ENCODE measurements around the gene EIF2A.
"Not testable (repeated sequence)": the region's sequence is repeated elsewhere in the genome, so short reads cannot be mapped to it uniquely, and the experiment has no call there.

EIF2A gene

DNA sequence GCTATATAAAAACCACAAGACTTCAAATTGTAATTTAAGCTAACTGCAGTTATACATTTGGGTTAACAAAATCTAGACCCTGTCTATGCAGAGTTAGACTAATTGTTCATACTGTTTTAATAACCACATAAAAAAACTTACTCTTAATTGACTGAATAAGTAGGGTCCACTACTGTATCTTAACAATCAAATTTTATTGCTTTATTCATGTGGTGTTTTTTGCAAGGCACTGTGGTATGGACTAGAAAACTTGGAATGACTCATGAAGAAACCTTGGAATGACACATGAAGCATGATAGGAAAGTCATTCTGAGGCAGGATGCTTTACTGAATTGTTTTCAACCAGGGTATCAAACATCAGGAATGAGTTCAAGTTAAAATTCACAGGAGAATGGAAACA lies 2.5 kb upstream of the EIF2A start:
- DNase-seq = no peak

DNA sequence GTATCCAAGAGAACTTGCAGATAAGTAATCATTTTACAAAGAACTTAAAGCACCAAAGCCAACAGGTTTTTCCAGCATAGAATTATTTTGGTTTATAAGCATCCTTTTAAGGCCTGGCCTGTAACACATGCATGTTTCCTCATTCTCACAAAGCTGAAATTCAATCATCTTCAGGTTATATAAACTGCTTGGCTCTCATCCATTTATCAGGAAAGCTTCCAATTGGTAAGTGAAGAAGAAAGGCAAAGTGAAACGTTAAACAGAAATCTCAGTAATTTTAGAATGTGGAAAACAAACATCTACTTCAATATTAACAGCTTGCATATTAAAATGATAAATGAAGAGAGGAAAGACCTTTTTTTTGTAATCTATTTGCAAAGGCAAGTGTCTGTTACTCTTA lies 1.9 kb upstream of the EIF2A start:
- DNase-seq = no peak

DNA sequence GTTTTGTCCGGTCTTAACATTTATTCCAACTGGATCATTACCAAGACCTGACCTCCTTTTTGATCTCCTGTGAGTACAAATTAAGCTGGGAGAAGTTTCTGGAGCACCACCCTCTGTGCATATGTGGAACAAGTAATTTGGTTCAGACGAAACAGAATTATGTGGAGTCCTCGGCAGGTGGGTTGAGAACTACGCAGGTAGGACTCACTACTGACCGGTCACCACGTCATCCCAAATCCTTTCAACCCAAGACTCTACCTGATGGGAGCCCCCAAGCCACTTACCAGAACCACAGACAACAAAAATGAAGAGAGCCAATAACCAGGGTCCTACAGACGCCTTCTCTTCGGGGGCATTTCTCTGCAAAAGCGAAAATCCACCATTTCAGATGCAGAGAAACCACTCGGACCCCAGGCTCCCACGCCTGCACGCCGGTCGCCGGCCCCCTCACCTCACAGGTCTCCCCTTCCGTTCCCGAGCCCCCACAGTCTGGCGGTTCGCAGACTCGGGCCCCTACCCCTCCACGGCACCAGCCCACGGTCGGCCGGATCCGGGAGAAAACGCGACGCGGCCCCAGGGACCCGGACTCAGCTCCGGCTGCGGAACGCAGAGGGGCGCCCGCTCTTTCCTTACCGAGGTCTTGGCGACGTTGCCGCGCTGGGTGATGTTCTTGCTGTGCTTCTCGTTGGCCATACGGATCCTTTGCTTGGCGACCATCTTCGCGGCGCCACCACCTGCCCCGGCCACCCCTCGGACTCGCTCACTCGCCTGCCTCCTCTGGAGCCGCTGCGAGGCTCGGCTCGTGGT lies 965 bp upstream of the EIF2A start:
- DNase-seq = no peak

DNA sequence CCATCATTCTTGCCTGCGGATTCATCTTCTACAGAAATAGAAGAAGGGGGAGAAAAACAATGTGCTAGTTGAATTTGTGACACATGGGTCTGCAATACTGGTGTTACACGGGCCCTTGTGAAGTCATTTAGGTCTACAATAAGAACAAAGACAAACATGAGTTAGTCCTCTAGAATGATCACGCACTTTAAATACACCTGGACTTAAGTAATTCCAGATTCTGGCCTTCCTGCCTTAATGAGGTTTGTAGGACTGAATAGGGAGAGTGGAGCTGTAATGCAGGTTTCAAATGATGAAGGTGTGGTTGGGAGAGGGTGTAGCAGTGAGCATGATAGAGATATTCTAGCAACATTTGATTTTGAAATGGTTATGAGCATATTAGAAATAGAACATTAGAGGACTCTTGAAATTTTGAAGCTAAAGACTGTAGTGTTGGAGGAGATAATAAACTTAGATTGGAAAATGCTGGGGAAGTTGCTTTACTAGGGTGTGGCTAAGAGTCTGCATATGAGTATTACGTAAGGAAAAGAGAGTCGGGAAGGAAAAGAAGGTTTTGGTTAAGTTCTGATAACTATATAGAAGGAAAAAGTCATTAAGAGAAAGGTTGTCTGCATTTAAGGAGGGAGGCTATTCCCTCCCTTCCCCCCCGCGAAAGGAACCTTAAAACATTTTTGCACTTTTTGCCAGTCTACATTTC lies 606 bp downstream of the EIF2A start:
- DNase-seq = no peak

DNA sequence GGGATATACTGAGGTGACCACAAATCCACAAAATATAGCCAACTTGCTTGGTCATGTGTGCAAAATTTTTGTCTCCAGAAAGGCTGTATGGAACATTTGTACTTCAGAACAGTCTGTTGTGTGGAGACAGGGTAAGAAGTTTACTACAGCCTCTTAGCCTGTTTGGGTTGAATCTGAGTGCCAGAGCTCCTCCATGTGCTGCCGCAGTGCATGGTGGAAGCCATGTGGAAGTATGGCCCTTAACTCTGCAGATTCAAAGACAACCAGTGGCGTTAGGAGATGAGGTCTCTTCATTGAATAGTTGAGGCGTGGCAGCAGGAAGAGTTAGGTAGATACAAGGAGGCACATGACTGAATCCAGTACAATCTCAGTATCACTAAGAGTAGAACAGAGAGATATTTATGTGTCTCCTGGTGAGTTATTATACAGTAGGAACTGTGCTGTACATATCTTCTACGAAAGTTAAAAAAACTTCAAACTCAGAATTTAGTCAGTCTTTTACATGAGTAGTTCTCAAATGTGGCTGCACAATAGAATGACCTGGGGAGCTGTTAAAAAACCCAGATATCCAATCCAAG lies 9.4 kb downstream of the EIF2A start:
- DNase-seq = no peak

DNA sequence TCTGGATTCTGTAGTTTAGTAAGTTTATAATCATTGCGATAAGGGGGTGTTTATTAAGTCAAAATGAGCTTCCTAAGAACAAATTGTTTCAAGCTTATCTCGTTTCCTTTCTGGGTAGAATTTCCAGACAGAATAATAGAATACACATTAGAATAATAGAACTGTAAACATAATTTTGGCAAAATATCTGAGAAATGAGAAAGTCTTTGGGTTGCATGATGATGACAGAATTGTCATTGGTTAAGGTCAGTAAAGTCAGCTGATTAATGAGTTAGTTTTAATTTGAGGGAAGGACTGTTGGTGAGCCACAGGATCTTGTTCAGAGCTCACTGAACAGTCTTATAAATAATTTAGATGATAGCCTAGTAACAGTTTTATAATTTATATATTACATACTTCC lies 10.2 kb downstream of the EIF2A start:
- no peak for DNase-seq

DNA sequence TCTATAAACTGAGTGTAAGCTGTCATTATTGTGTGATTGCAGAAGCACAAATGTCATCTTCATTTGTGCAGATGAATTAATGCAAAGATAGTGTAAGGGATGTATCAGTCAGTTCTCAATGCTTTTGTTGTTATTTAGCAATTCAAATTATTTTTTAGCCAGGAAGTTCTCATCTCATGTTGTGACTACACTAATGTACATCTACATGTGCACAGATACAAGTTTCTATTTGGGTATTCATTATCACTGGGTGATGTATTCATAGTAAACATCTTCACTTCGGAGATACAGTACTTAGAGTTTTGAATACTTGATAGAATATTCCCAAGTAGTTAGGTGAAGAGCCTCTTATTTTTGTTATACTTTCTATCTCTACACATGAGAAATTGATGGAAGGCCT lies 11.1 kb downstream of the EIF2A start:
- DNase-seq = no peak

DNA sequence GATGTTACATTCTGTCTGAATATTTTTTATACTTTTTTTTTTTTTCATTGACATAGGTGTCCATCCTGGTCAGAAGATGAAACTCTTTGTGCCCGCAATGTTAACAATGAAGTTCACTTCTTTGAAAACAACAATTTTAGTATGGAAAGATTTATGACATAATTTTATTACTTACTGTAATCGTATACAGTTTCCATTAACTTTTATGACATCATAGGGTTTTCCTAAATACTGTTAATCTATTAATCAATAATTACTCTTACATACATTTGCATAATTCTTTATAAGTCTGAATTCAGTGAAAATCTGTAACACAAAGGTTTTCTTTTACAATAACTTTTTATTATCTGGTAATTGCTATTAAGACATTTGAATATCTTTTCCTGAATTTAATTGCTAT lies 17.7 kb downstream of the EIF2A start:
- no peak for DNase-seq

DNA sequence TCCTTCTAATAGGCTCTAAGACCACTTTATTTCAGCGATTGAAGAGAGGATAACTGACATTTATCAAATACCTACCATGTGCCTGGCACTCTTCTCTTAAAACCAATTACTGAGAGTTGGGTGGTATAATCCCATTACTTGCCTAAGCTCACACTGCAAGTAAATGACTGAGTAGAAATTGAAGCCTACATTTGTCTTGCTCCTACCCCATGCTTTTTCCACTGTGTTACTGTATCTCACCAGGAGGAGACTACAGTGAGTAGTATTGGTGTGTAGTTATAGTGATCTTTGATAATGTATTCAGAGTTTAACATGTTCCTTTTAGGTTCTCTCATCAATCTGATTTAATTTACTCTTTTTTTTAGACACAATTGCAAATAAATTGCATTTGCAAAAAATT lies 20.7 kb downstream of the EIF2A start:
- DNase-seq = no peak

DNA sequence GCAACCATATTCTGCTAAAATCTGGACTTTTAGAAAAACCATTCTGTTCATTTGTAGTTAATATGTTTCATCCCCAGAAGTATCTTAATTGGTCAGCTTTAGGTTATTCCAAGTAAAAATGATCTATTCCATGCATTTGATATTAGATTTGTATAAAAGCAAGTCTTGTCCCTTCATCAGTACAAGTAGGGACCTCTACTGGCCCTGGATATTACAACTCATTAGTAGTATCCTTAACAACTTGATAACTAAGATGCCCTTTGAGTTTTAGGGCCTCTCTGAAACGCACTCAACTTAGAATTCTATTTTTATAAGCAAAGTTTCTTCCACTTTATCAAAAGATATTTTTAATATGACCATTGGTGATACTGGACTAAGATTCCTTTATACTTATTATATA lies 31.3 kb downstream of the EIF2A start:
- no peak for DNase-seq

DNA sequence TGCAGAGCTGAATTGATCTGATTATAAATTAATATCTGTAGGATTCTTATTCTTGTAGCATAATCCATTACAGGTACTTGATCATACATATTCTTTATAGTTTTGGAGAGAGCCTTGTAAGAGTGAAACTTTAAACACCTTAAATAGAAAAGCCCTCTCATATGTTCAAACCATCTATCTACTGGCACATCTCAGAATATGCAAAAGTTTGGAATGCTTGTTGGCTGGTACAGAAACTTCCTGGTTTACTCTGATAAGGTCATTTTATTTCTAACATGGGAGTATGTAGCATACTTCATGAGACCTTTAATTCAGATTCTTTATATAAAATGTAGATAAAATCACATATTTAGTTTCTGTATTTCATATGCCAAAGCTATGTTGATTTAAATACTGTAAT lies 34.6 kb downstream of the EIF2A start:
- no peak for DNase-seq

DNA sequence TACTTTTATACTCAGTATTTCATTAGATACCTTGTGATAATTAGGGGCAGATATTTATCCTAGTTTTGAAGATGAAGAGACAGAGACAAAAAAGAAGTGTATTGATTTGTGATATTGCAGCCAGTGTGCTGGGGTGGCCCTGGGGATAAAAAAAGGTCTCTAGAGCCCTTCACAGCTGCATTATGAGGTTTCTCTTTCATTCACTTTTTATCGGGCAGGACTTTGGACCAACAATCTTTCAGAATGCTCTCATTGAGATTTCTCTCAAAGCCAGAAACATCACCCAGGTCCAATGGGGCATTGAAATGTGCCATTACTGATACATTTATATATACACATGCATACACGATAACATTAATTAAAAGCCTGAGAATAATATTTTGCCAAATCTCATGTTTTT lies 36.0 kb downstream of the EIF2A start:
- no peak for DNase-seq

DNA sequence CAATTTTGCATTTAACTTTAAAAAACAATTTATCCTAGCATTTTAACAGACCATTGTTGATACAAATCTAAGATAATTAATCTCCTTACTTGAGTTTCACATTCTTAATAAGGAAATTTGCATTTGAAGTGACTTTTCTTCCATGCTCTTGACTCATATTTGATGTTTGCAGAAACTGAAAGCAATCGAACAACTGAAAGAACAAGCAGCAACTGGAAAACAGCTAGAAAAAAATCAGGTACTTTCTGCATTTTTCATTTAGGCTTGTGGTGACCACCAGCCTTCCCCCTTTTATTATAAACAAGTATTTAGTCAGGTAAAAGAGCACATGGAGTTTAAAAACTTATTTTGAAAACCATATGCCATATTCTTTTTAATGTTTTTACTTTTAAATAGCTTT lies 36.4 kb downstream of the EIF2A start:
- DNase-seq = no peak

DNA sequence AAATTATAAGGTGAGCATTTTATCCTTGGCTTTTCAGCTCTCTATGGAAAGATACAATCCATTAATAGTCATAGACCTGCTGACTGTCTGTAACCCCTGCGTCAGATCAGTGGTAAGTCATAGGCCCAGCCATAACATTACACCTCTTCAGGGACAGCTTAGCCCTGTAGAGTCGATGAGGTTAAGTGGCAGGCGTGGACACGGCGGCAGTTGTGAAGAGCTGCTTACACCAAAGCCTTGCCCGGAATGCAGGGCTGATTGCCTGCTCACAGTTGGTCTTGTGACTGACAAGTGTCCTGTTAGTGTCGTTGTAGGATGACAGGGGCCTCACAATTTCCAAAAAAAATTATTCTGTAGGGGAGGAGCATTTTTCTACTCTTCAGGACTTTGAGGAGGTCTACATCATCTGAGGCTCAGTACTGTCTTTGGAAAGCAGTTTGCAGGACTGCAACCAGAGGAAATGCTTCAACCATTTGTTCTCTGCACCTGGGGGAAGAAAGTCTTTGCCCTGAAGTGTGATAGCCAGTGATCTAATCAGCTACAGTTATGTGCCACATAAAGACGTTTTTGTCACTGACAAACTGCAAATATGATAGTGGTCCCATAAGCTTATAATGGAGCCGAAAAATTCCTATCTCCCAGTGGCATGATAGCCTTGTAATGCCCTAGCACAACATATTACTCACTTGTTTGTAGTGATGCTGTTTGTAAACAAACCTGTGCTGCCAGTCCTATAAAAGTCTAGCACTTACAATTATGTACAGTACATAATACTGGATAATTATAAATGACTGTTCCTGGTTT lies 41.6 kb downstream of the EIF2A start:
- no peak for DNase-seq

DNA sequence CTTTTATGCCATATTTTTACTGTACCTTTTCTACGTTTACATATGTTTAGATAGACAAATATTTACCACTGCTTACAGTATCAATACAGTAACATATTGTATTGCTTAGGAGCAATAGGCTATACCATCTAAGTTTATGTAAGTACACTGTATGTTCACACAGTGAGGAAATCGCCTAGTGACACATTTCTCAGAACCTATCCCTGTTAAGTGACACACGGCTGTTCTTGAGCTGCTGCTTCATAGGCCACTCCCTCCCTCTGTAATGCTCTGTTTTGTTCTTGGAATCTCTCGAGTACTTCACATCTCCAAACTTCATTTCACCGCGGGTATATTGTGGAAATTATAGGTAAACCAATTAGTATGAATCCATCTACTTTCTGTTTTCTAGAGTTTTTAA lies 43.2 kb downstream of the EIF2A start:
- DNase-seq = no peak

DNA sequence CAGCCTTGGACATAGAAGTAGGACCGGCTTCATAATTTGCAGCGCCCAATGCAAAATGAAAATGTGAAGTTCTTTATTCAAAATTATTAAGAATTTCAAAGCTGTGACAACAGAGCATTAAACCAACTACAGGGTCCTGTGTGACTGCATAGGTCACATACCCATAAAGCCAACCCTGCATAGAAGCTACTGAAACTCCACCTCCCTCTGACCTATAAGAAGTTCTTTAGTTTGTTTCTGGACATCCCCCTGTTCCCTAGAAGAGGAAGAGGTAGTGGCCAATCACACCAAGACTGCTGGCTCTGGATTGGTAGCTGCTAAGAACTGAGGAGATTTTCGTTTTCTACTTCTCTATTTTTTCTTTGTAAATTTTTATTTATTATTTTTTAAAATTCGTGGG lies 47.6 kb downstream of the EIF2A start:
- no peak for DNase-seq

DNA sequence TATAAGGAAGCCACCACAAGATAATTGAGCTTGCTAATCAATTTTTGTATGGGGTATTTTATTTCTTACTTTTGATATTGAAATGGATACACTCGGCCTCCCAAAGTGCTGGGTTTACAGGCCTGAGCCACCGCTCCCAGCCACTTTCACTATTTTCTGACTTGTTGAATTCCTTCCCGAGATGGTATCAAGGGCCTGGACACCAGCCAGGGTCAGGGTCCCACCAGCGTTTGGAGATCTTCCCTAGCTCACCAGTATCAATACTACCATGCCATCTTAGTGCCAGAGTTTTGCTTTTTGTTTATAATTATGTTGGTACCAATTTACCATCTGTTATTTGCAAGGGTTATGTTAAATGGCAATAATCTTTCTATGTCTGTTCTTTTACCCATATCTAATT lies 51.1 kb downstream of the EIF2A start:
- DNase-seq = no peak

DNA sequence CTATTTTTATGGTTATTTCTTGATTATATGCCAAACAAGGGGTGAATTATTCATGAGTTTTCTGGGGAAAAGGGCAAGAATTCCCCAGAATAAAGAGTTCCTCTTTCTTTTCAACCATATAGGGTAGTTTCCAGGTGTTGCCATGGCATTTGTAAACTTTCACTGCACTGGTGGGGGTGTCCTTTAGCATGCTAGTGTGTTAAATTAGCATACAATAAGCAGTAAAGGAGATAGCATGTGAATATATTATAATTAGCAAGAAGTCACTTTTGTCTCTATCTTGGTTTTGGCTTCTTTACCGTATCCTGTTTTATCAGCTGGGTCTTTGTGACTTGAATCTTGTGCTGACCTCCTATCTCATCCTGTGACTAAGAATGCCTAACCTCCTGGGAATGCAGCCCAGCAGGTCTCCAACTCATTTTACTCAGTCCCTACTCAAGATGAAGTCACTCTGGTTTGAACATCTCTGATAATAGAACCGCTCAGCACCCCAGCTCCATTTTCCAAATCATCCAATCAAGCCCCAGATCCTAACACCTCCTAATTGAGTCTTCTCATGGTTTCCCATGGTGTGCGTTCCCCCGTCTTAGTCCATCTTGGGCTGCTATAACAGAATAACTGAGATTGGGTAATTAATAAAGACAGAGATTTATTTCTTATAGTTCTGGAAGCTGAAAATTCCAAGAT lies 53.2 kb downstream of the EIF2A start:
- no peak for DNase-seq

DNA sequence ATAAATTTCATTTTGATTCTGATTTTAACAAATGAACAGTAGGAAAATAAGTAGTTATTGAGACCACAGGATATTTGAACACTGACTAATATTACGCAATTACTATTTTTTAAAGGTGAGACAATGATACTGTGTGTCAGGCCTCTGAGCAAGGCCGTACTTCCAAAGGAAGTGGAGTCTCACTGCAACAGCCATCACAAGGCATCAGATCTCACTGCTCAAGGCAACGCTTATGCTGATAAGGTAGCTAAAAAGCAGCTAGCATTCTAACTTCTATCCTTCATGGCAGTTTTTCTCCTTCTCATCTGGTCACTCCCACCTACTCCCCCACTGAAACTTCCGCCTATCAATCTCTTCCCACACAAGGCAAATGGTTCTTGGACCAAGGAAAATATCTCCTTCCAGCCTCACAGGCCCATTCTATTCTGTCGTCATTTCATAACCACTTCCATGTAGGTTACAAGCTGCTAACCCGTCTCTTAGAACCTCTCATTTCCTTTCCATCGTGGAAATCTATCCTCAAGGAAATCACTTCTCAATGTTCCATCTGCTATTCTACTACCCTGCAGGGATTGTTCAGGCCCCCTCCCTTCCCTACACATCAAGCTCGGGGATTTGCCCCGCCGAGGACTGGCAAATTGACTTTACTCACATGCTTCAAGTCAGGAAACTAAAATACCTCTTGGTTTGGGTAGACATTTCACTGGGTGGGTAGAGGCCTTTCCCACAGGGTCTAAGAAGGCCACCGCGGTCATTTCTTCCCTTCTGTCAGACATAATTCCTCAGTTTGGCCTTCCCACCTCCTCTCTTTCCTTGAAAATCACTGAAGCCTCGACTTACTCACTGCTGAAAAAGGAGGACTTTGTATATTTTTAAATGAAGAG lies 54.3 kb downstream of the EIF2A start:
- DNase-seq = not testable (repeated sequence)

DNA sequence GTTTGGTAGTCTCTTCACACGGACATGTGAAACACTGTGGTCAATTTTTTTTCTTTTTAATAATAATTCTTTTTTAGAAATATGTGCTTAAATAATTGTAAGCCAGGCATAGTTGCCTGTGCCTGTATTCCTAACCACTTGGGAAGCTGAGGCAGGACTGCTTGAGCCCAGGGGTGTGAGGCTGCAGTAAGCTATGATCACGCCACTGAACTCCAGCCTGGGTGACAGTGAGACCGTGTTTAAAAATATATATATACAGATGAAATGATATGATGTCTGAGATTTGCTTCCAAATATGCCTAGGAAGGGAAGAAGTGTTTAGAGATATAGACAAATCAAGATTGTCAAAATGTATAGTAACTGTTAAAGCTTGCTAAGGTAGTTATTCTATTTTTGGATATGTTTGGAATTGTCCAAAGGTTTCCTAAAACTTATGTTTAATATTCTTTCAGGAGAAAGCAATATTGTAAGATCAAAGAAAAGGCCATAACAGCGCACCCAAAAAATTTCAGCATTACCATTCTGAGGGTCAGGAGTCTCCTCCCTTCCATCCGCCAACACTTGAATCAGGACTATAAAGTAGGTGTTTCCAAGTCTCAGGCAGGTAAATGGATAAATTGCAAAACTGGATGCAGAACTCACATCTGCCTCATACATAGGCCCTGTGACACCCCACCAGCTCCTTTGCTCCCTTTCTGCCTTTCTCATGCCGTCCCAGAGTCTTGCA lies 56.0 kb downstream of the EIF2A start:
- no peak for DNase-seq
